Fibroblast of skin of right biceps (primary cell): Measurements from ENCODE around the gene TREX2.

Experiments used
- DNase-seq: peaks from one replicate; pipeline ENCODE4 v3.0.0-alpha.2; 2013

The TREX2 gene, protein sequence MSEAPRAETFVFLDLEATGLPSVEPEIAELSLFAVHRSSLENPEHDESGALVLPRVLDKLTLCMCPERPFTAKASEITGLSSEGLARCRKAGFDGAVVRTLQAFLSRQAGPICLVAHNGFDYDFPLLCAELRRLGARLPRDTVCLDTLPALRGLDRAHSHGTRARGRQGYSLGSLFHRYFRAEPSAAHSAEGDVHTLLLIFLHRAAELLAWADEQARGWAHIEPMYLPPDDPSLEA

DNA sequence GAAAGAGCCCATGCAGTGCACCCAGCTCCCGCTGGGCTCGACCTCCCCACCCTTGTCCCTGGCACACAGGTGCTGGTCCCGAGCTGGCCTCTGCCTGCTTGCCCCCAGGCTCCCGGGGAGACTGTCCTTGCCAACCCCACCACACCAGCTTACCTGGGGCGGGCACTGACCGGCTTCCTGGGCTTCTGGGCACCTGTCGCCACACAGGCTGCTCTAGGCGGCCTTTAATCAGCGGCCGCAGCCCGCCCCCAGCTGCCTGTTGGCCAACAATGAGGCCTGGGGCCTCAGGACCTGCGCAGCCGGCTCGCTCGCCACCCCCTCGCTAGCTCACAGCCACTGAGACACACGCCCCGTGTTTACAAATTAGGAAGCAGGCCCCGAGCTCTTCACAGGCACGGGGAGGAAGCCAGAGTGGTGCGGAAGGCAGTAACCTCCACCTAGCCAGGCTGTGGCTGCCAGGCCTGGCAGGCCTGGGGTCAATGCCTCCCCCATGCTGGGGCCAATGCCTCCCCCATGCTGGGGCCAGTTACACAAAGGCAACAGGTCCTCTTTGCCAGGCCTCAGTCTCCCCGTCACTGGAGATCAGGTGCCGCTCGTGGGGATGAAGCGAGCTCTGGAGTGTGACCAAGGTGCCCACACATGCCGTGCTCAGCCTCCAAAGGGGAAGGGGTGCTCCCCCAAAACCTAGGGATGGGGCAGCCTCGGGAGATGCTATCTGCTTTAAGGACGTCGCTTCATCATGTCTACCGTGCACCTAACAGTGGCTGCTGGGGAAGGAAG is at the start of gene TREX2:
Gene TREX2, minus strand, starts transcription at position 201 of the 780 bp plus-strand sequence. CDS start 626 bp downstream, outside the sequence.
- no peak for DNase-seq

DNA sequence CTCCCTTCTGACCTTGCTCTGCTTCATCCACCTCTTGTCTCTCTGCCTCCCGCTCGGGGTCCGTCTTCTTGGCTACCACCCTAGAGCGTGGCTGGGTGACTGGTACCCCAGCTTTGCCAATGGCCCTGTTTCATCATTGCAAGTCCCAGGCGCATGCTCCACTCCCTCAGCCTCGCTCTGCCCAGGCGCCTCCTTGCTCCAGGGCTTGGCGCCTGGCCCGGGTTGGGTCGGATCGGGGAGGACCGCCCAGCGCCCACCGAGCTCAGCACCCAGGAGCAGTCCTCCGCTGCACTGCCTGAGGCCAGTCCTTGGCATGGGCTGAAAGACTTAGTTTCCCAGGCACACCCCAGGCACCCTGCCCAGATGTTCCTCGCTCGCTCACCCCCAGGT is 49.5 kb upstream of the TREX2 start:
- peak; percentile 25 for DNase-seq

DNA sequence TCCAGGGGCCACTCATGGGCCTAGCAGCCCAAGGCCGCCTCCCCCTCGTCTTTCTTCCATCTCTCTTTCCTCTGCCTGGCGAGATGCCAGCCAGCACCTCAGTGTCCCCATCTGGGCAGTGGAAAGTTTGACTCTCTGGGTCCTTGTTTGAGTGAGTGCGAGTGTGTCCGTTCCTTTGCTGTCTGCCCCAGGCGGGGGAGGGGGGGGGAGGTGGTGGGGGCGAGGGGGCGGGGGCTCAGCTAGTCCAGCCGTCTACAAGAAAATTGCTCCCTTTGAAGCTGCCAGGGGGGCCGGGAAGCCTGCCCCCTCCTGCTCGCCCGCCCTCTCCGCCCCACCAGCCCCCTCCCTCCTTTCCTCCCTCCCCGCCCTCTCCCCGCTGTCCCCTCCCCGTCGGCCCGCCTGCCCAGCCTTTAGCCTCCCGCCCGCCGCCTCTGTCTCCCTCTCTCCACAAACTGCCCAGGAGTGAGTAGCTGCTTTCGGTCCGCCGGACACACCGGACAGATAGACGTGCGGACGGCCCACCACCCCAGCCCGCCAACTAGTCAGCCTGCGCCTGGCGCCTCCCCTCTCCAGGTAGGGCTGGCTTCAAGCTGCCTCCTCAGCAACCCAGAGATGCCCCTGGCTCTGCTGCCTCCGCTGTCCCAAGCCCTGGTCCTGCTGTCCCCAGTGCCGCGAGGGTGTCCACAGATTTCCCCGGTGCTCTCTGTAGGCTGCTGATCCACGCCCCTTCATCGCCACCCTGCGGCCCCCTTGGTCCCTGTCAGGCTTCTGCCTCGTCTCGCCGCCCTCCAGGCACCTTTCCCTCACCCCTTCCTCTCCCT is 48.9 kb upstream of the TREX2 start, which contains the start of gene BGN:
Gene BGN, plus strand, starts transcription at position 440 of the 821 bp plus-strand sequence. CDS start 9,652 bp downstream, outside the sequence.
- DNase-seq = peak; percentile 76

DNA sequence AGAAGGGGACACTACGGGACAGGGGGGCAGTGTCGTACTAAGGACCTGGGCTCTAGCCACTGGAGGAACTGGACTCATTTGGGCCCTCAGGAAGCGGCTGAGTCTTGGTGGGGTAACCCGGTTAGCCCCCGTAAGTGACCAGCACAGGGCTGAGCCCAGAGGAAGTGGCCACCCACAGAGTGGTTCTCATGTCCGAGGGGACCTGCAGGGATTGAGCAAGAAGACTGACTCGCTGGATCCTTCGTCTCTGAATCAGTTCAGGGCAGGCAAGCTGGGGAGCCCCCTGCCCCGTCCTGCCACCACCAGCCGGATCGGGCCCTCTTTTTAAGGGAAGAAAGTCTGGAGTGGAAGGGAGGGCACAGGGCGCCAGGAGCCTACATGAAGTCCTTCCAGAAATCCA is 48.2 kb upstream of the TREX2 start:
- peak; percentile 43 for DNase-seq

DNA sequence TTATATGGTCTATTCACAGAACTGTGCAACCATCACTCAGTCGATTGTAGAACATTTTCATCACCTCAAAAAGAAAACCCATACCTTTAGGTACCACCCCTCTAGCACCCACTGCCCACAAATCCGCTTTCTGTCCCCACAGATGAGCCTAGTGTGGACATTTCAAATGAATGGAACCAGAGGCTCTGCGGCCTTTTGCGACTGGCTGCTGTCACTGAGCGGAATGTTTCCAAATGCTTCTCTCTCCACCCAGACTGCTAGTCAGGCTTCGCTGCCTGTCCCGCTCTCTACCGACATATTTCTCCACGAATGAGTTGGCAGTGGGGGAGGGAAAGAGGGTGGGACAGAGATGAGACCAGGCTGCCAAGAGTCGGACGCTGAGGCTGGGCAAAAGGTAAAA is 47.2 kb upstream of the TREX2 start:
- DNase-seq = no peak

DNA sequence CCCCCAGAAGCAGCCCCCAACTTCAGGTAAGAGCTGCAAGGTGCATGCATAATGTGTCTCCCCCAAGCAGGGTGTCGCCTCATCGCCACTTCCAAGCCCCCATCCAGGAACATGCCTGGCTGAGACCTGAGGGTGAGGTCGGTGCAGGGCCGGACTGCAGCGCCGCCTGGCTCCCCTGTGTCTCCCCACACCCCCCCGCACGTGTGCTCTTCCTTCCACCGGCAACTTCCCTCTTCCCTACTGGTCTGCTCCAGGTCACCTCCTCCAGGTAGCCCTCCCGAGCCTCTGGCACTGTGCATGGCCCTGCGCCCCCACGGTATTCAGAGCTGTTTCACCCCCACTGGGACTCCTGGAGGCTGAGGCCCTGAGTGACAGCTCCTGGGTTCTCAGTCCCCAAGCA is 46.7 kb upstream of the TREX2 start:
- DNase-seq = no peak

DNA sequence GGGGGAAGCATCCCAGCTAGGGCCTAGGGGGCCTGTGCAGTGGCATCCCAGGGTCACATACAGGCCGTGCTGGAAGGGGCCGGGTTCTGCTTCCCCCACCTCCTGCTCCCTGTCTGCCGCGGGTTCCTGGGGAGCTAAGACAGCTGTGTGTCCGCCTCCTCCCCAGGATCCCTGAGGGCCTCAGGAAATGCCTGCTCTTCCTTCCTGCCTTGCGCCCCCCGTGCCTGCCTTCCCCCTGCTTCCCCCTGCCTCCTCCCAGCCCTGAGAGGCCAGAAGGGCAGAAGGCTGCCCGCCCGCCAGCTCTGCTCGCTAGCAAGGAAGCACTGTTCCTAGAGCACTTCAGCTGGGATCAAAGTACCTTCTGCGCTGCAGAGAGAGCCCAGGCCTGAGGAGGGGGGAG is 46.1 kb upstream of the TREX2 start:
- DNase-seq = peak; percentile 12

DNA sequence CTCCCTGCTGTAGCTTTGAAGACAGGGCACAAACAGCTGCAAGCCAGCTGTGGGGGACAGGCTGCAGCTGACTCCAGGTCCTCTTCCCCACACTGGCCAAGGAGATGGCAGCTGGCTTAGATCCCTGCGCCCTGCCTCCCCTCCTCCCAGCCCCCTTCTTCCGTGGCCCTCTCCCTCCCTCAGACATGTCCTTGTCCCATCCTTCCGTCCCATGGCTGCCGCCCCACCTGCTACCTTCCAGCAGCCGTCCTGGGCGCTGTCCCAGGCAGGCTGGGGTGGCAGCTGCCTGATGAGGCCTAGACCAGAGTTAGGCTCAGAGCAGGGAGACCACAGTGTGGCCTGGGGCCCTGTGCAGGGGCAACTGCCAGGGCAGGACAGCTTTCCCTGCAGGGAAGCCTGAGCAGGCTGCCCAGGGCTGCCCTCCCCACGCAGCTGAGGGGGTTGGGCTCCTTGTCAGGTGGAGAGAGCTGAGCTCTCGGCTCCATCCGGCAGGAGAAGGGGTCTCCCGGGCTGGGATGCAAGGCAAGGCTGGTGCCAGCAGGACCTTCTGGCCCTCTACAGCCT is 45.6 kb upstream of the TREX2 start:
- no peak for DNase-seq

DNA sequence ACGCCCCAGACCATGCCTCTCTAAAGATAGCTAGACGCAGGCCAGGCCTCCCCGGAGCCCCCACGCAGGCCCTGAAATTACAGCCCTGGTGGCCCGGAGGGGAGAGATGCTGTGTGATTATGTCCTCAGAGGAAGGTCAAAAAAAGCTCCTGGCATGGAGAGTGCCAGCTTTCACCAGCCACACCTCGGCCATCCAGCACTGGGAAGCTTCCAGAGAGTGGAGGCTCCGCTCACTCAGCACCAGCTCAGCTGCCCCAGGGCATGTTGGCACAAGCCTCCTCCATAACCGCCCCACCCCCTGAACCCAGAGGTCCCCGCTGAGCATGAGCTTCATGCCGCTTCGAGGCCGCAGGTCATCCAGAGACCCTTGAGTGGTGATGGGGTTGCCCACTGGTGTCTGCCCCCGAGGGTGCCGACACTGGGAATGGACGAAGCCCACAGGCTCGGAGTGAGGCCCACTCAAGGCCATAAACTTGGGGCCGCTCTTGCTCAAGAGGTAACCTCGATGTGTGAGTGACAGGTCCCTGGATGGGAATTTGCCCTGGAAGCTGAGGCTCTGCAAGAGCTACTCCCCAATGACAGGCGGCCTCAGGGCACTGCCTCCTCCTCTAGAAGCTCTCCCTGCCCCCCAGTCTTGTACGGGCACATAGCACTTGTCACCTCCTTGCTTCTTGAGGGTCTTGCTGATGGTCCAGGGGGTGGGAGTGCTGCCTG is 44.5 kb upstream of the TREX2 start:
- DNase-seq = no peak

DNA sequence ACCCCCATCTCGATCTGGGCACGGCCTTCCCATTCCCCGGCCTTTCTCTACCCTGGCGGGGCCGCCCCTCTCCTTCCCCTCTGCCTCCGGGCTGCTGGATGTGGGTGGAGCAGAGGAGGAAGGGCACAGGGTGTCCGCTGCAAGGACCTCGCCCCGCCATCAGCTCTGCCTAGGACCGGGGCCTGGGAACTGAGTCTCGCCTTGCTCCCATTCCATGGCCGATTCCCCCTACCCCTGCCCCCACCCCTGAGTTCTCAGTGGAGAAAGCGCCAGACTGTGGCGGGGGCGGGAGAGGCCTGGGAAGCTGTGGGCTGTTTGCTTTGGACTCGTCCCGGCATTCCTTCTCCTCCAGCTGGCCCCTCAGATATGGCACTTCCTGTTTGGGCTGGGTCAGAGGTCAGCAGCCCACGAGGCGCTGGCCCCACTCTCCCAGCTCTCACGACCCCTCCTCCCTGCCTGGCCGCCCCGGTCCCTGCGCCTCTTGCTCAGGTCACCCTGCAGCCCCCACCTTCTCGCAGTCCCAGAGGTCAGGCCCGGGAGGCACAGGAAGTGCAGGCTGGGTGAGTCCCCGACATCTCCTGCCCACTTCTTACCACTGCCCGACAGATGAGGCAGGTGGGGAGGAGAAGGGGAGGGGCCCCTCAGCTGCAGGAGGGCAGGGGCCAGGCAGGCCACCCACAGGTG is 42.5 kb upstream of the TREX2 start:
- peak; percentile 56 for DNase-seq

DNA sequence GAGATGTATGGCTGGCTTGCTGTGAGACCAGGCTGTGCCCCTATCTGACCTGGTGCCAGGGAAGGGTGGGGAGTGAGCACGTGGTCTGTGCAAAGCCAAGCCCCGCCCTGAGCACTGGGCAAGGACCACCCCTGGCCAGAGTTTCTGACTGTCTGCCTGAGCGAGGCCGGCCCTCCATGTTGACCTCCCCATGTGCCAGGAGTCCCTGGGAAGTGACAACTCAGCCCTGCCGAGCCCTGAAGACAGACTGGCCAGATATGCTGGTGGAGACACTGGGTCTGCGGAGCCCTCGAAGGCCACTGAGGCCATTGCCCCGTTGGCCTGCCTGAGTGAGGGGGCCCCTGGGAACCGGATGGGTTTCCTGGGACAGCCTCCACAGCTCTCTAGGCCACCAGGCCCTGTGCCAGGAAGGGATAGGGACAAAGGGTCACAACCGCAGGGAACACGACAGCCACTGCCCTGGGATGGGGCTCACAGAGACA is 41.8 kb upstream of the TREX2 start:
- DNase-seq = no peak

DNA sequence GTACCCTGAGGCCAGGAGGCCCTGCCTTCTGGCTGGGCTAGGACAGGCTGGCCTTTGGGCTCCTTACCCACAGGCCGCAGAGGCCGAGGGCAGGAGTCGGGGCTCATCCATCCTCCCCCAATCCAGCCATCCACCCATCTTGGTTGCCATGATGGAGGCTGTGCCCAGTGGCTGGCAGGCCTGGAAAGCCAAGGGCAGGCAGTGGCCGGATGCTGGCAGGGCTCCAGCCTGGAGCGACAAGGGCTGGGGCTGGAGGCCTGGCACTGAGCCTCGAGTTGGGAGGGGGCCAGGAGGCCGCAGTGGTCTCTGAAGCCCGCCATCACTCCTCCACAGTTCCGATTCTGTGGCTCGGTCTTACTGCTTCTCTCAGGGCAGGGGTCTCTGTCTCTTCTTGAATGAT is 40.3 kb upstream of the TREX2 start:
- no peak for DNase-seq

DNA sequence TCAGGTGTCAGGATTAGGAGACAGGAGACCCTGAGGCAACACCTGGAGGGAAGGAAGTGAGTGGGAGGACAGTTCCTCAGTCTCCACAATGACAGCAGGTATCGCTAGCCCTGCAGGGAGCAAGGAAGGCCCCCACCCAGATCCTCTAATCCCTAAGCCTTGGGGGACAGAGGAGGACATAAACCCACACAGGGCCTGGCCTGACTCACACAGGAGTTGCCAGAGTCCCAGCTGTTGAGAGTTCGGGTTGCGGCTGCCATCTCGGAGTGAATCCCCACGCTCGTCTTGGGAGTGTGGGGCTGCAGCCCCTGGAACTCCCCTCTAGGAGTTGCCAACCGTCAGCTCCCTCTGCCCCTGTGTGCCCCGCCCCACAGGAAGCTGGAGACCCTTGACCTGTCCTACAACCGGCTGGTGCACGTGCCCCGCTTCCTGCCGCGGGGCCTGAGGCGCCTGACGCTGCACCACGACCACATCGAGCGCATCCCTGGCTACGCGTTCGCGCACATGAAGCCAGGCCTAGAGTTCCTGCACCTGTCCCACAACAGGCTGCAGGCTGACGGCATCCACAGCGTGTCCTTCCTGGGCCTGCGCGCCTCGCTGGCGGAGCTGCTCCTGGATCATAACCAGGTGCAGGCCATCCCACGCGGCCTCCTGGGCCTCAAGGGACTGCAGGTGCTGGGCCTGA is 39.7 kb upstream of the TREX2 start:
- no peak for DNase-seq

DNA sequence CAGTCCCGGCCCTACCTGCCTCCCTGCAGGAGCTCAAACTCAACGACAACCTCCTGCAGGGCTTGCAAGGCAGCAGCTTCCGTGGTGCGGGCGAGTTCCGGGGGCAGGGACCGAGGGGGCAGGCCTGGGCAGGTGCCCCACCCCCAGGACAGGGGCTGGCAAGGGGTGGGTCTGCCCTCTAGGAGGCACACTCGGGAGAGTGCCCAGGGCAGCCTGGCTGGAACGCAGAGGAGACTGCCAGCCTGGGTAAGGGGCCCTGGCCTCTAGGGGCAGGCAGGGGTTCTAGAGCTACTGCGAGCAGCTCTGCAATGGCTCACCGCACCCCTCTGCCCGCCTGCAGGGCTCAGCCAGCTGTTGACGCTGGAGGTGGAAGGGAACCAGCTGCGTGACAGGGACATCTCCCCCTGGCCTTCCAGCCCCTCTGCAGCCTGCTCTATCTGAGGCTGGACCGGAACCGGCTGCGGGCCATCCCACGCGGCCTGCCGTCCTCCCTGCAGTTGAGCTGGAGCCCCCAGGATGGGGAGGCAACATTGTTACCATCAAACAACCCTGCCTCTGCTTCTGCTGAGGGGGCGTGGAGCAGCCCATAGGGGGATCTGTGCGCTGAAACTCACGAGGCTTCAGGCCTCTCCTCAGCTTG is 36.6 kb upstream of the TREX2 start:
- no peak for DNase-seq

DNA sequence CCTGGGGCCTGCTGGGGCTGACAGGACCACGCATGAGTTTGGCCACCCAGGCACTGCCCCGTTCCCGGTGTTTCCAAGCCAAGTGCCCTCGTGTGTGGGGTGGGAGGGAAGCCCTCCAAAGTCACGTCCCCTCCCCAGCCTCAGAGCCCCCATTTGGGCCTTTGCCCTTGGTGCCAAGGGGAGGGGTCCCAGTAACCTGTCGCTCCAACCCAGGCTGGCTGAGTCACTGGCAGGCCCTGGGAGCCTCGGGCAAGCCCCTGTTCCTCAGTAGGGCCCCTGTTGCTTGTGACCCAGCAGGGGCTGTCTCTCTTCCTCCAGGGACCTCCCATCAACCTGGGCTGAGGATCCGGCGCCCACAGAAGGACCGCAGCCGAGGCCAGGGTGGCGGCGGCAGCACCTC is 35.2 kb upstream of the TREX2 start:
- DNase-seq = no peak

DNA sequence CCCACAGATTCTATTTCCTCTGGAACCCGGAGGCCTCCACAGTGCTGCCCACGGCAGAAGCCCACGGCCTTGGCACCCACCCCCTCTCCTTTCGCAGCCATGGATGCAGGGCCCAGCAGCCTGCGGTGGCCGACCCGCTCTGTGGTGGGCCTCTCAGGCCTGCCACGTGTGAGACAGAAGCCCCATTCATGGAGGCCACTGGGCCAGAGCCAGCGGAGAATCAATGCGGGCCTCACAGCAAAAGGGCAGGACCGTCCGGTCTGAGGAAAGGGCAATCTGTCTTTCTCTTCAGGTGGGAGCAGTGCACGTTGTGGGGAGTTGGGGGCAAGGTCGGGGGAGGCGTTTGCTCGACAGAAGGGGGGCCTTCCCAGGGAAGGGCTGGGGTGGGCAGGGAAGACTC is 32.9 kb upstream of the TREX2 start:
- DNase-seq = no peak

DNA sequence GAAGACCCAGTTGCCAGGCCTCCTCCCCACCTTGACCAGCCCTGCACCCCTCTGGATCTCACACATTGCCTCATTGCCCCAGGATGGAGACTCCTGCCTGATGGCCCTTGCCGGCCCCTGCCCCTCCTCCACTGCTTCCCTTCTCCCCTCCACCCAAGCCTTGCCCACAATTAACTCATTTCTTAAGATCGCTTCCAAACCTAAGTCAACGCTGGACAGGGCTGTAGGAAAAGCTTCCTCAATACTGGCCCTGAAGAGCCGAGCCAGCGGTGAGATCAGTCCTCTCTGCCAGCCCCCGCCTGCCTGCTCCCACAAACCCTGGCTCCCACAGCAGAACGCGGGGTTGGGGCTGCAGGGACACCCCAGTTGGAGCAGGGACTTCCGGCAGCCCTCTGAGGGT is 32.0 kb upstream of the TREX2 start:
- peak; percentile 58 for DNase-seq

DNA sequence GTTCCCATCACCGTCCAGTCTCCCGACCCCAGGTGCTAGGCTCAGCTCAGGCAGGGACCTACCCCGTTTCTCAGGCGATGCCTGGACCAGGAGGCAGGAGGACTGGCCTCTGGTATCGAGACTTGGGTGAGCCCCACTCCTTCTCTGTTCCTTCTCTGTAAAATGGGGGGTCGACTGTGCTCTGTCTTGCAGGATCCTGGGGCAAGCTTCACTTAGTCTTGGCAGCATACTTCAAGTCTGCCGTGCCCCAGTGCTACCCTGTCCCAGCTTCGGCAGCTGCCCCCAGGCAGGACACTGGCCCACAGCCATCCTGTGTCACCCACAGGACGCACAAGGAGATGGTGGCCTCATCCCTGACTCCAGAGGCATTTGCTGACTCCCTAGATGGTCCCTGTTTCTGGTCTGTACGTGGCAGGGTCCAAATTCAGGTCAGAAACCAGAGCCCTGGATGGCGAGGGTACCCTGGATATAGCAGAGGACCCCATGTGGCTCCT is 31.6 kb upstream of the TREX2 start:
- no peak for DNase-seq

DNA sequence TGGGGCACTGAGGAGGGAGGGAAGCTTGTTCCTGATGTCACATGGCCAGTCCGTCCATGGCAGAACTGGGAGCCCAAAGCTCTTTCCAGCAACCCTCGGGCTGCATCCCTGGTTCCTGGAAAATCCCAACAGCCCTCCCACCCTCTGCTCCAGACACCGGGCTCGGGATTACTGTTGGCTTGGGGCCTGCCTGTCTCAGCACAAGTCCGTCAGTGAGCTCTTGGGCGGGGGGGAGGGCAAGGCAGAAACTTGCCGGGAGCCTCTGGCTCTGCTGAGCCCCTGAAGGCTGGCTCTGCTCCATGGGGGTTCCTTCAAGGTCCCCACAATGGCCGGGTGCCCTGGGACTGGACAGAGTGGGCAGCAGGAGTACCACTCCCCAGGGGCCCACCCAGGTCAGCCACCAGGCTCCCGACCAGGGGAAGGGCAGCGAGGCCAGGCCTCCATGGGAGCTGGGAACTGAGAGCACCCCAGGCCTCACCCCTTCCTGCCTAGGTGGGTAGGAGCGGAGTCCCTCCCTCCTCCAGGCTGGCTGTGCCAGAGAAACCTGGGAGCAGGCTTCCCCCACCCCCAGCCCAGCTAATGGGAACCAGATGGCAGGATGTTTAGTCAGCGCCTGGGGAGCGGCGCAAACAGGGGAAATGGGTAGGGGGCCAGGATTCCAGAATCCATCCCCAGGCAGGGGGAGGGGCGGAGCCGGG is 31.0 kb upstream of the TREX2 start:
- peak; percentile 92 for DNase-seq

DNA sequence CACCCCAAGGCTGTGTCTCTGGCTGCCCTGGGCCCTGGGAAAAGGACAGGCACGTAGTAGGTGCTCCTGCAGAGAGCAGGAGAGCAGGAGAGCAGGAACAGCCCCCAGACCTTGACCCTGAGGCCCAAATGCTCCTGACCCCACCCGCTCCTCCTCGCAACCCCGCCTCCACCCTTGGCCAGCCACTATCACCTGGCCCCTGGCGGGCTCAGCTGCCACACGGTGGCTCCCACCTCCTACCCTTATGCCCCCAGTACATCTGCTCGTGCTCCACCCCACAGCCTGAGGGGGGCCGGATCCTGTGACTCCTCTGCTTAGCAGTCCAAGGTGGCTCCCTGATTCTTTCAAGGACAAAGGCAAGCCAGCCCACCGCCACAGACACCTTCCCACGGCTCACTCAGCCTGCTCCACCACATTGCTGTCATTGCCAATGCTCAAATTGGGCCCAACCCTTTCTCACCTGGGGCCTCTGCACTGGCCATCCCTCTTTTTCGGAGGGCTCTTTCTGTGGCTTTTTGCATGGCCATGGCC is 30.0 kb upstream of the TREX2 start:
- no peak for DNase-seq
